ENCODE data around the gene IMPDH2.

DNA sequence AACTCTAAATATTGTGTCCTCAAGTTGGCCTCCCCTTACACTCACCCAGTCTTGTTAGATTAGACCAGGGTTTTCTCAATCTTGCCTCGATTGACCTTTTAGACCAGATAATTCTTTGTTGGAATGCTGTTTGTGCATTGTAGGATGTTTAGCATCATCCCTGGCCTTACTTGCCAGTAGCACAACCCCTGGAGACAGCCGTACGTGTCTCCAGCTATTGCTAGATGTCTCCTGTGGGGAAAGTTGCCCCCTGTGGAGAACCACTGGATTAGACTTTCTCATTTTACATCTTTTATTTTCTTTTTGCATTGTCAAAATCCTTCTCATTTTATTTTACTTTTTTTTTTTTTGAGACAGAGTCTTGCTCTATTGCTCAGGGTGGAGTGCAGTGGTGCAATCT is 19.8 kb downstream of the IMPDH2 start:
- TF ChIP-seq, protein P1, sequence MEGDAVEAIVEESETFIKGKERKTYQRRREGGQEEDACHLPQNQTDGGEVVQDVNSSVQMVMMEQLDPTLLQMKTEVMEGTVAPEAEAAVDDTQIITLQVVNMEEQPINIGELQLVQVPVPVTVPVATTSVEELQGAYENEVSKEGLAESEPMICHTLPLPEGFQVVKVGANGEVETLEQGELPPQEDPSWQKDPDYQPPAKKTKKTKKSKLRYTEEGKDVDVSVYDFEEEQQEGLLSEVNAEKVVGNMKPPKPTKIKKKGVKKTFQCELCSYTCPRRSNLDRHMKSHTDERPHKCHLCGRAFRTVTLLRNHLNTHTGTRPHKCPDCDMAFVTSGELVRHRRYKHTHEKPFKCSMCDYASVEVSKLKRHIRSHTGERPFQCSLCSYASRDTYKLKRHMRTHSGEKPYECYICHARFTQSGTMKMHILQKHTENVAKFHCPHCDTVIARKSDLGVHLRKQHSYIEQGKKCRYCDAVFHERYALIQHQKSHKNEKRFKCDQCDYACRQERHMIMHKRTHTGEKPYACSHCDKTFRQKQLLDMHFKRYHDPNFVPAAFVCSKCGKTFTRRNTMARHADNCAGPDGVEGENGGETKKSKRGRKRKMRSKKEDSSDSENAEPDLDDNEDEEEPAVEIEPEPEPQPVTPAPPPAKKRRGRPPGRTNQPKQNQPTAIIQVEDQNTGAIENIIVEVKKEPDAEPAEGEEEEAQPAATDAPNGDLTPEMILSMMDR (conservative IDR thresholded peaks at IDR 0.05; ENCODE audit: low read depth in 2 of 2): no peak
- TF ChIP-seq STAT1 (IDR thresholded peaks at IDR 0.05; ENCODE audit: unreplicated experiment) (no peak), EZH2 (IDR thresholded peaks at IDR 0.05; ENCODE audit: low read depth, unreplicated experiment) (no peak), POLR2AphosphoS5 (IDR thresholded peaks at IDR 0.05; ENCODE audit: low read depth) (no peak), EZH2phosphoT487 (IDR thresholded peaks at IDR 0.05; ENCODE audit: unreplicated experiment) (no peak), JUNB (IDR thresholded peaks at IDR 0.05; ENCODE audit: unreplicated experiment) (no peak), NANOG (IDR thresholded peaks at IDR 0.05; ENCODE audit: borderline replicate concordance) (no peak), CREB1 (CRISPR knock-in tag; IDR thresholded peaks at IDR 0.05; ENCODE audit: low read depth) (no peak), ZNF331 (CRISPR knock-in tag; IDR thresholded peaks at IDR 0.05; ENCODE audit: low read depth) (no peak), ZNF114 (CRISPR knock-in tag; IDR thresholded peaks at IDR 0.05) (no peak)
- TF ChIP-seq, protein P2, sequence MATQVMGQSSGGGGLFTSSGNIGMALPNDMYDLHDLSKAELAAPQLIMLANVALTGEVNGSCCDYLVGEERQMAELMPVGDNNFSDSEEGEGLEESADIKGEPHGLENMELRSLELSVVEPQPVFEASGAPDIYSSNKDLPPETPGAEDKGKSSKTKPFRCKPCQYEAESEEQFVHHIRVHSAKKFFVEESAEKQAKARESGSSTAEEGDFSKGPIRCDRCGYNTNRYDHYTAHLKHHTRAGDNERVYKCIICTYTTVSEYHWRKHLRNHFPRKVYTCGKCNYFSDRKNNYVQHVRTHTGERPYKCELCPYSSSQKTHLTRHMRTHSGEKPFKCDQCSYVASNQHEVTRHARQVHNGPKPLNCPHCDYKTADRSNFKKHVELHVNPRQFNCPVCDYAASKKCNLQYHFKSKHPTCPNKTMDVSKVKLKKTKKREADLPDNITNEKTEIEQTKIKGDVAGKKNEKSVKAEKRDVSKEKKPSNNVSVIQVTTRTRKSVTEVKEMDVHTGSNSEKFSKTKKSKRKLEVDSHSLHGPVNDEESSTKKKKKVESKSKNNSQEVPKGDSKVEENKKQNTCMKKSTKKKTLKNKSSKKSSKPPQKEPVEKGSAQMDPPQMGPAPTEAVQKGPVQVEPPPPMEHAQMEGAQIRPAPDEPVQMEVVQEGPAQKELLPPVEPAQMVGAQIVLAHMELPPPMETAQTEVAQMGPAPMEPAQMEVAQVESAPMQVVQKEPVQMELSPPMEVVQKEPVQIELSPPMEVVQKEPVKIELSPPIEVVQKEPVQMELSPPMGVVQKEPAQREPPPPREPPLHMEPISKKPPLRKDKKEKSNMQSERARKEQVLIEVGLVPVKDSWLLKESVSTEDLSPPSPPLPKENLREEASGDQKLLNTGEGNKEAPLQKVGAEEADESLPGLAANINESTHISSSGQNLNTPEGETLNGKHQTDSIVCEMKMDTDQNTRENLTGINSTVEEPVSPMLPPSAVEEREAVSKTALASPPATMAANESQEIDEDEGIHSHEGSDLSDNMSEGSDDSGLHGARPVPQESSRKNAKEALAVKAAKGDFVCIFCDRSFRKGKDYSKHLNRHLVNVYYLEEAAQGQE (IDR thresholded peaks at IDR 0.05; ENCODE audit: unreplicated experiment): no peak
- TF ChIP-seq, protein P3, sequence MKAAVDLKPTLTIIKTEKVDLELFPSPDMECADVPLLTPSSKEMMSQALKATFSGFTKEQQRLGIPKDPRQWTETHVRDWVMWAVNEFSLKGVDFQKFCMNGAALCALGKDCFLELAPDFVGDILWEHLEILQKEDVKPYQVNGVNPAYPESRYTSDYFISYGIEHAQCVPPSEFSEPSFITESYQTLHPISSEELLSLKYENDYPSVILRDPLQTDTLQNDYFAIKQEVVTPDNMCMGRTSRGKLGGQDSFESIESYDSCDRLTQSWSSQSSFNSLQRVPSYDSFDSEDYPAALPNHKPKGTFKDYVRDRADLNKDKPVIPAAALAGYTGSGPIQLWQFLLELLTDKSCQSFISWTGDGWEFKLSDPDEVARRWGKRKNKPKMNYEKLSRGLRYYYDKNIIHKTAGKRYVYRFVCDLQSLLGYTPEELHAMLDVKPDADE (IDR thresholded peaks at IDR 0.05): no peak
